Measurements from ENCODE around the gene RASSF5.
A peak's percentile ranks its signal among the peaks of the same experiment; 100 is the strongest.

RASSF5 gene

GRCh38 chr1:206469933-206470691, 37.2 kb upstream of the RASSF5 start, which contains the start of gene IKBKE:
TSS of gene IKBKE (plus strand) at chr1:206470476. CDS start at chr1:206473228, 2,752 bp downstream.
- no peaks in the 10 kb centered on the region for H3K9me3 ChIP-seq (ENCODE audit: control insufficient read depth, insufficient read depth, low read length)
- no peaks in the 10 kb centered on the region for H3K79me2 ChIP-seq (ENCODE audit: control insufficient read depth, low read length)
- H4K20me1 ChIP-seq (ENCODE audit: control insufficient read depth, insufficient read depth, low read depth, low read length): no peaks in the 10 kb centered on the region; the same call in 1 of the 2 replicates
- no peaks in the 10 kb centered on the region for H3K27me3 ChIP-seq (ENCODE audit: control insufficient read depth, low read length)
- TF ChIP-seq EZH2phosphoT487 (IDR thresholded peaks at IDR 0.05; ENCODE audit: borderline replicate concordance, low read length) (no peak), CTCF (IDR thresholded peaks at IDR 0.05; ENCODE audit: low read depth, low read length, poor library complexity, severe bottlenecking) (peak; percentile 41)
- H3K27ac ChIP-seq (ENCODE audit: low read depth, low read length): peak within 1 kb of the TSS; percentile 69
- H3K9me2 ChIP-seq (replicated peaks; ENCODE audit: control insufficient read depth, low read length): no peaks in the 10 kb centered on the region
- H3F3A ChIP-seq (ENCODE audit: control insufficient read depth, insufficient read depth): 0 out of 2 replicates have a peak, but pooled peaks cover 3% of the 10 kb centered on the region
- H3K4me2 ChIP-seq (ENCODE audit: low read length): peak within 1 kb of the TSS; percentile 69
- H3K4me1 ChIP-seq (ENCODE audit: control insufficient read depth, low read length): peaks cover 65% of the 10 kb centered on the region
- peak within 1 kb of the TSS; percentile 84 for H3K4me3 ChIP-seq (ENCODE audit: low read length)
- H3K36me3 ChIP-seq (ENCODE audit: control insufficient read depth, low read length): peaks cover 11% of the 10 kb centered on the region

- Histone ChIP-seq H3K4me3 (ENCODE audit: low read length) (peak overlapping the region; percentile 84), H4K20me1 (ENCODE audit: control insufficient read depth, insufficient read depth, low read depth, low read length) (no peaks in the 10 kb centered on the region; the same call in 1 of the 2 replicates), H3K36me3 (ENCODE audit: control insufficient read depth, low read length) (peaks cover 13% of the 10 kb centered on the region), H3K4me1 (ENCODE audit: control insufficient read depth, low read length) (peaks cover 65% of the 10 kb centered on the region), H3K9me3 (ENCODE audit: control insufficient read depth, insufficient read depth, low read length) (no peaks in the 10 kb centered on the region), H3K27ac (ENCODE audit: low read depth, low read length) (peak overlapping the region; percentile 69), H3K79me2 (ENCODE audit: control insufficient read depth, low read length) (no peaks in the 10 kb centered on the region), H3F3A (ENCODE audit: control insufficient read depth, insufficient read depth) (0 out of 2 replicates have a peak, but pooled peaks cover 3% of the 10 kb centered on the region), H3K27me3 (ENCODE audit: control insufficient read depth, low read length) (no peaks in the 10 kb centered on the region), H3K4me2 (ENCODE audit: low read length) (peak overlapping the region; percentile 69), H3K9me2 (replicated peaks; ENCODE audit: control insufficient read depth, low read length) (no peaks in the 10 kb centered on the region)
- TF ChIP-seq EZH2phosphoT487 (IDR thresholded peaks at IDR 0.05; ENCODE audit: borderline replicate concordance, low read length) (no peak), CTCF (IDR thresholded peaks at IDR 0.05; ENCODE audit: low read depth, low read length, poor library complexity, severe bottlenecking) (no peak)
These were observed 36.5 kb upstream of the RASSF5 start for GRCh38 chr1:206470692-206471414.

- H3K9me3 ChIP-seq (ENCODE audit: control insufficient read depth, insufficient read depth, low read length): no peaks in the 10 kb centered on the region
- 0 out of 2 replicates have a peak, but pooled peaks cover 3% of the 10 kb centered on the region for H3F3A ChIP-seq (ENCODE audit: control insufficient read depth, insufficient read depth)
- H3K4me3 ChIP-seq (ENCODE audit: low read length): peak overlapping the region; percentile 84
- H4K20me1 ChIP-seq (ENCODE audit: control insufficient read depth, insufficient read depth, low read depth, low read length): no peaks in the 10 kb centered on the region; the same call in 1 of the 2 replicates
- H3K27me3 ChIP-seq (ENCODE audit: control insufficient read depth, low read length): no peaks in the 10 kb centered on the region
- H3K4me2 ChIP-seq (ENCODE audit: low read length): peak overlapping the region; percentile 69
- H3K36me3 ChIP-seq (ENCODE audit: control insufficient read depth, low read length): peaks cover 18% of the 10 kb centered on the region
- H3K4me1 ChIP-seq (ENCODE audit: control insufficient read depth, low read length): peaks cover 62% of the 10 kb centered on the region
- TF ChIP-seq EZH2phosphoT487 (IDR thresholded peaks at IDR 0.05; ENCODE audit: borderline replicate concordance, low read length) (no peak), CTCF (IDR thresholded peaks at IDR 0.05; ENCODE audit: low read depth, low read length, poor library complexity, severe bottlenecking) (no peak)
- H3K9me2 ChIP-seq (replicated peaks; ENCODE audit: control insufficient read depth, low read length): no peaks in the 10 kb centered on the region
- H3K79me2 ChIP-seq (ENCODE audit: control insufficient read depth, low read length): no peaks in the 10 kb centered on the region
- H3K27ac ChIP-seq (ENCODE audit: low read depth, low read length): peak overlapping the region; percentile 69
These were observed 35.9 kb upstream of the RASSF5 start for GRCh38 chr1:206471415-206471801.

Measured in DOHH2 (cell line).